GM12873 (cell line): ENCODE results near the gene PARD3B.

Experiments
- TF ChIP-seq, protein P1 (sequence below): IDR thresholded peaks from 2 replicates; pipeline ENCODE4 v1.5.1; 2012; ENCODE audit warnings: low read depth, mild to moderate bottlenecking, moderate library complexity, low read length, control low read depth; ENCODE audit not compliant: insufficient read depth; ENCODE audit errors: missing control alignments

PARD3B gene

DNA sequence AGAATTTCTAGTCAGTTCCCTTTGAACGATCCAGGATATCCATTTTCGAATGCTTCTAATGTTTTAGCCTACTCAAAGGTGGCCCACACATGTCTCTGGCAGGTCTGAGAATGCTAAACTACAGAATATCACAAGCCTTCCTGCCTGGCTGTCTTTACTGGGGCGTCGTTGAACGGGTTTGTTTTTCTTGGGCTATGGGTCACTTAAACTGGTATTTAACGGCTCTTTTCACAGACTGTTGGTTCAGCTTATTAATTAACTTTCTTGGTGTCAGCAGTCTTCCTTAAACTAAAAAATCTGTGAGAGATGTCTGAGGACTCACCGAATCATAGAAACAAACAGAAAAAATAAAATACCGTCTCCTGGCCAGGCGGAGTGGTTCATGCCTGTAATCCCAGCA lies 573.9 kb downstream of the PARD3B start:
- TF ChIP-seq, protein P1, sequence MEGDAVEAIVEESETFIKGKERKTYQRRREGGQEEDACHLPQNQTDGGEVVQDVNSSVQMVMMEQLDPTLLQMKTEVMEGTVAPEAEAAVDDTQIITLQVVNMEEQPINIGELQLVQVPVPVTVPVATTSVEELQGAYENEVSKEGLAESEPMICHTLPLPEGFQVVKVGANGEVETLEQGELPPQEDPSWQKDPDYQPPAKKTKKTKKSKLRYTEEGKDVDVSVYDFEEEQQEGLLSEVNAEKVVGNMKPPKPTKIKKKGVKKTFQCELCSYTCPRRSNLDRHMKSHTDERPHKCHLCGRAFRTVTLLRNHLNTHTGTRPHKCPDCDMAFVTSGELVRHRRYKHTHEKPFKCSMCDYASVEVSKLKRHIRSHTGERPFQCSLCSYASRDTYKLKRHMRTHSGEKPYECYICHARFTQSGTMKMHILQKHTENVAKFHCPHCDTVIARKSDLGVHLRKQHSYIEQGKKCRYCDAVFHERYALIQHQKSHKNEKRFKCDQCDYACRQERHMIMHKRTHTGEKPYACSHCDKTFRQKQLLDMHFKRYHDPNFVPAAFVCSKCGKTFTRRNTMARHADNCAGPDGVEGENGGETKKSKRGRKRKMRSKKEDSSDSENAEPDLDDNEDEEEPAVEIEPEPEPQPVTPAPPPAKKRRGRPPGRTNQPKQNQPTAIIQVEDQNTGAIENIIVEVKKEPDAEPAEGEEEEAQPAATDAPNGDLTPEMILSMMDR, result no peak

DNA sequence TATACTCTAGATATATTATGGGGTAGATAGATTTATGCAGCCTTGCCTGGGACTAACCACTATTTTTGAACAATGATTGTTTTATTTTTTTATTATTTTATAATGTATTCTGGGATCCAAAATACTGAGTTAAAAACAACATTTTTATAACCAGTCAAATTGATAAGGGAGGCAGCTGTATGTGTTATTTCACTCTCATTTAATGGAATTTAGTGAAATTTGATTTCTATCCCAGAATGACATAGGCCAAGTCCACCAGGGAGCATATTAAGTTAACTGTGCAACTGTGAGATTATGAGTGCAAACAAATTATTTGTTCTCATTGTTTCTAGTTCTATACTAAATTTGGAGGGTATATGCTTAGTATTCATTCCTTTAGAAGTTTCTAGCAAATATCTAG lies 583.5 kb downstream of the PARD3B start:
- TF ChIP-seq, protein P1, result no peak

DNA sequence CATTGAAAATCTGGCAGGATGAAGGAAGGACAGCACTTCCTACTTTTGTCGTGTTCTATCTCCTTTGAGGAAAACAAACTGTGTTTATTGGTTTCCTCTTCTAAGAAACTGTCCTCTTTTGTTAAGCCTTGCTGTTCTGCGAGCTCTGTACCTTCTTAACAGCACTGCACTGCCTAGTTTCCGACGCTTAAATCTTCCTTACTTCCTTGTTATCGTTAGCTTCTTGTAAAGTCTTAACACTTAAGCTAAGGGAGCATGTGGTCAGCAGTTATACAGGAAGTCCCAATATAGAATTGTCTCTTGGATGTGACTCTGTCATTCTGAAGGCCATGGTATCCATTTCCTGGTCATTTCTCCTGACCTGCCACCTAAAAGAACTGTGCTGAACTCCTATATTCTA lies 584.3 kb downstream of the PARD3B start:
- TF ChIP-seq, protein P1, result no peak

GRCh38 chr2:205130111-205130829 lies 585.0 kb downstream of the PARD3B start:
- TF ChIP-seq, protein P1, result no peak

GRCh38 chr2:205133544-205133943 lies 588.3 kb downstream of the PARD3B start:
- TF ChIP-seq, protein P1, result no peak

DNA sequence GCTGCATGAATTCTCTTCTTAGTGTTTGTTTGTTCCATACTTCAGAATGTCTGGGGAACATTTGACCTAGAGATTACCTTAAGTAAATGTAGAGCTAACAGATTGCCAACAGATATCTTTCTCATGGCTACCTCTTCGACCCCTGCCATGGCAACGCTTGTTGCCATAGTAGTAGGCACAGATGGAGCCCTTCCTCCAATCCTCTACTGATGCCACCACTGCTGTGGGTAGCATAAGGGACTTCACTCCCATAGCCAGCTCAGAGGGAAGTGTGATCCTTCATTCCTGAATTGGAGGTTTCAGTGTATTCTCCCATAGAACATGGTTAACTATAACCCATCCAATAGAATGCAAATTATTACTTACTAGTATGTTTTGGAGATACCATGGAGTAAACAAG lies 593.5 kb downstream of the PARD3B start:
- TF ChIP-seq, protein P1, result no peak

GRCh38 chr2:205139822-205140463 lies 594.7 kb downstream of the PARD3B start:
- TF ChIP-seq, protein P1, result no peak
